G401.6 (cell line): ENCODE data around the gene MSANTD4.
"Not testable (repeated sequence)": the region's sequence is repeated elsewhere in the genome, so short reads cannot be mapped to it uniquely, and the experiment has no call there.

Experiments
- FAIRE-seq: peaks from 2 replicates; lab custom pipeline; 2012; peaks lifted over from hg19 to GRCh38; lab: Jason Lieb, UNC

The MSANTD4 gene

DNA sequence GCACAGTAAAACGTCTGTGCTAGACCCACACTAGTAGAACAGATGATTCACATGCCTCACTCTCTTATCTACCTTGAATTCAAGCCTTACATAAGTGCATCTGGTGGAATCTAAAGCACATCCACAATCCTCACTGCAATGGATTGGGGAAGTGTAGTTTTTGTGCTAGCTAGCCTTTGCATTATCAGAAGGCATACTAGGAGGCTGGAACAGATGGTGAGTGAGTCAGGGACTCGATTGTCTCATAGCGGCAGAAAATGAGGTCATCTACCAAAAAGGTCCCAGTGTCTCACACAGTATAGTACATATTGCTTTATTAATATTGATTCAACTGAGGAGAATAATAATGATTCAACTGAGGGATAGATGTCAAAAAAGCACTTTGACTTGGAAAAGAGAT lies 9.3 kb downstream of the MSANTD4 start:
- no peak for FAIRE-seq

- FAIRE-seq: no peak
Observed at GRCh38 chr11:106011481-106011880, 10.6 kb downstream of the MSANTD4 start.

DNA sequence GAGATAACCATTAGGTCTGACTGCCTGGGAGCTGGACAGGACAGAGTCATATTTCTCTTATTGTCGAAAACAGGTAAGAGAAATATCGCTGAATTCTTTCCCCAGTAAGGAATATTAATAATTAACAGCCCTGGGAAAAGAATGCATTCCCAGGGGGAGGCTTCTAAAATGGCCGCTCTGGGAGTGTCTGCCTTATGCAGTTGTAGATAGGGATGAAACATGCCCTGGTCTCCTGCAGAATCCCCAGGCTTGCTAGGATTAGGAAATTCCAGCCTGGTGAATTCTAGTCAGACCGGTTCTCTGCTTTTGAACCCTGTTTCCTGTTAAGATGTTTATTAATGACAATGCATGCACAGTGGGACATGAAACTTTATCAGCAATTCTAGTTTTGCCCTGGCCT lies 18.9 kb downstream of the MSANTD4 start:
- FAIRE-seq: not testable (repeated sequence)

GRCh38 chr11:106001304-106002012 lies 20.6 kb downstream of the MSANTD4 start:
- FAIRE-seq: no peak

DNA sequence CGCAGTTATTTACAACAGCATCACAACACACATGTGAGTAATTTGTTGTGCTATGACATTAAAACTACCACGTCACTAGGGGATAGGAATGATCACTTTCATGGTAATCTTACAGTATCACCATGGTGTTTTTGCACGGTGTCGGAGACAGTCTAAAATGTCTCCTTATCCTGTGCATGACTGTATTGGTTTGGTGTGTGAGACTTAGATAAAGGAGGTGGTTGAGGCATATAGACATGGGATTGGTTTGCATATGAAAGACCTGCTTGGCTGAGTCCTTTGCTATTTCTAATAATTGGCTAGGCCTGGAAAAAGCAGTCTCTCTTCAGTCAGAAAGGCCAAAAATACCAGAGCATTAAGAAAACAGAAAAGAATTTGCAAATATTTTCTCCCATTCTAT lies 30.2 kb downstream of the MSANTD4 start:
- FAIRE-seq: no peak

DNA sequence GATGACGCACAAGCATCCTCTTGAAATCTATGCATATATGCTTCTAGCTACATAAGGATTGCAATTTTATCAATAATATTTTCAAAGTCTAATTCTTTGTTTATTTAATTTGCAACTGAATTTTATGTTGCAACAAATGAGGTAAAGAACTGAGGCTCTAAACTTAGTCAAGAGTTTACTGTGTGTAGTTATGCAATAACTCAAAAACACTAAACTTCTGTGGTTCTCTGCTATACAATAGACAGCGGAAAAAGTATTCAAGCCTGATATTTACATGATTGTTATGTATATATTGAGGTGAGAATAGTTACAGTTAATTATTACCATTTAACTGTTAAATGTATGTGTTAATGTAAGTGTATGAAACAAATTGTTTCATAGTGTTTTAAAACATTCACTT lies 32.9 kb downstream of the MSANTD4 start:
- FAIRE-seq: peak; percentile 47

- FAIRE-seq: no peak
Observed at GRCh38 chr11:105988197-105988596, 33.8 kb downstream of the MSANTD4 start.

- FAIRE-seq: no peak
Observed at GRCh38 chr11:105986554-105986953, 35.5 kb downstream of the MSANTD4 start.

- FAIRE-seq: no peak
Observed at GRCh38 chr11:105979997-105980703, 41.9 kb downstream of the MSANTD4 start.

GRCh38 chr11:105975128-105975527 lies 46.9 kb downstream of the MSANTD4 start:
- no peak for FAIRE-seq

DNA sequence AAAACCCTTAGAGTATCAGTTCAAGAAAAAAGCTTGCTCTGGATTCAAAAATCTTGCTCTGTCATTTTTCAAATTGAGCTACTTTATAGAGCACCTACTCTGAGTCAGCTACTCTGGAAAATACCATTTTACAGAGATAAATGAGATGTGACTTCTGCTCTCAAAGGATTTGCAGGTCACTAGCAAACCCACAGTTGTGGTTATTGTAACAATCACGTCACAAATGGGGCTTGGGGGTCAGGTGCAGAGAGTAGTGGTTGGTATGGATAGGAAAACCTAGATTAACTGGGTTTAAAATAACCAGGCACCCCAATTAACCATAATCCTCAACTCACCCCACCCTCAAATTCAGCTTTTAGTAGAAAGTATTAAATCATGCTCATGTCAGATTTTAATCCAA lies 52.3 kb downstream of the MSANTD4 start:
- FAIRE-seq: no peak

DNA sequence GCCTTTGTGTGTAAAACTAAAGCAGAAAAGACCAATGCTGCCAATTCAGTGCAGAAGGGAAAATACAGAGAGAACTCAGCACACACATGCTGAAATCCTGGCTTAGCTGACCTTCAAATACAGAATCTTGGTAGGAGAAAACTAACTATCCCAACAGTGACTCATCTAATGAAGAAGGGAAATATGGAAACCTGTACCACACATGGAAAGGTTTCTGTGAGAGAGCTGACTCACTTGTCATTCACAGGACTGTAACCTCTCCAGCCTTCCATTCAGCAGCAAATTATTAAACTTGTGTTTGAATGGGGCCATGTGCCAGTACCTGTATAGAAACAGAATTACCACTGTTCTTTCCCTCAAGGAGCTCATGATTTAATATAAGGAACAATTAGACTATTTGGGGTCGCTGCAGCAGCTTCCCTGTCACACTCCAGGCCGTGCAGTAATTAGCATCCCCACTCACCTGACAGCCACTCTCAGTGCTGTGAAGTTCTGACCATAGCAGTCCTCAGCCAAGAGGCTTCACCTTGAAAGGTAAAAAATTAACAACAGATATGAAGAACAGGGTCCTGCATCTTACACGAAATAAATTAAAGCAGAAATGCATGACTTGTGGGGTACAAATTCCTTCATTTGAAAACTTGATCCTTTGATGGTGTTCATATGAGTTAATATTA lies 53.9 kb downstream of the MSANTD4 start:
- FAIRE-seq: no peak

DNA sequence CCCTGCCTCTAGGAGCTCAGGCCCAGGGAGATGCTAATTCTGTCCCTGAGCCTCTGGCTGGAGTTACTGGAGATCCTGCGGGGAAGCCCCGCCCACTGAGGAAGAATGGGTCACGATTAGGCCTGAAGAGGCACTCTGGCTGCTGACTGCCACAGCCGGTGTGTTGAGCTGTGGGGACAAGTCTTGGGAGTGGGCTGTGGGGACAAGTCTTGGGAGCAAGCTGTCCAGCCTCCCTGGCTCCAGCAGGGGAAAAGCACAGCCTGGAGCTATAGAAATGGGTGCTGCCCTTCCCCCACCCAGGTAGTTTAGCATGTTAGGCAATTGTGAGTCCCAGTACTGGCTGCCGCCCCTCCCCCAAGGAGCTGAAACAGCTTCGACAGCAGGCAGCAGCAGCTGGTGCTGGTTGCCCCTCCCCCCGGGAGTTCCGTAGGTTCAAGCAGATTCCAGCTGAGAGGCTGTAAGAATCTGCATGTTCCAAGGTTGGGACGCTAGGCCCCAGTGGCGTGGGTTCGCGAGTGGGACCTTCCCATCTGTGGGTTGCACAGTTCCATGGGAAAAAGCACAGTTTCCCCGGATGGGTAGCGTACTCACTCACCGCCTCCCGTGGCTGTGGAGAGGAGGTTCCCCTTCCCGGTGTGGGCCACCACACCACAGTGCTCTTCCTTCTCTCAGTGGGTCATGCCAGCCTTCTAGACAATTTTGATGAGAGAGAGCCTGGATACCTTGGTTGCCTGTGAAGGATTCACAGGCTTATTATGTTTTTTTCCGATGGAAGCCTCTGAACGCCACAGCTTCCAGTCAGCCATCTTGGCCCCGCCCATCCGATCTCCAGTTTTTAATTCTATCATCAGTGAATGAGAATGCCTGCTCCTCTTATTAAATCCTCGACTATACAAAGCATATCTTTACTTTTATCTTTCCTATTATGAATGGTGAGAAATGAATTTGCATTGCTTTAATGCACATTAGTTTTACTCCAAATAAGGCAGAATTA lies 61.5 kb downstream of the MSANTD4 start:
- FAIRE-seq: no peak
